Measurements from ENCODE around the gene IFNAR2.

Gene IFNAR2

DNA sequence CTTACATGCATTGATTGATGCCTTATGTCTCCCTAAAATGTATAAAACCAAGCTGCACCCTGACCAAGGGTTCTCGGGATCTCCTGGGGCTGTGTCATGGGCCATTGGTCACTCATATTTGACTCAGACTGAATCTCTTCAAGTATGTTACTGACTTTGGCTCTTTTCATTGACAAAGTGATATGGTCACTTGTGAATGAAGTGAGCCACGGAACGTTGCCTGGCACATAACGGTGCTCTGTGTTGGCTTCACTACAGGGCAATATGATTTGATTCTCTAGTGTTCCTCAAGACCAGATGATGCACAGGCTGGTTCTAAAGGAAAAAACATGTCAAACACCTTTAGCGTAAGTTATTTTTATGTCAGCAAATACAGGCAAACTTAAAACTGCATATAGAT is 25.0 kb downstream of the IFNAR2 start:
- TF ChIP-seq SIN3A (IDR thresholded peaks at IDR 0.05; ENCODE audit: borderline replicate concordance, insufficient read depth, low read length) (no peak), TAF1 (IDR thresholded peaks at IDR 0.05; ENCODE audit: borderline replicate concordance, insufficient read depth, low read length) (no peak), FOXP2 (optimal IDR thresholded peaks at IDR 0.05; ENCODE audit: borderline replicate concordance, extremely low read depth, extremely low read length, insufficient read depth) (no peak), POLR2AphosphoS5 (IDR thresholded peaks at IDR 0.05; ENCODE audit: low read depth, low read length) (no peak)
- TF ChIP-seq, protein P1, sequence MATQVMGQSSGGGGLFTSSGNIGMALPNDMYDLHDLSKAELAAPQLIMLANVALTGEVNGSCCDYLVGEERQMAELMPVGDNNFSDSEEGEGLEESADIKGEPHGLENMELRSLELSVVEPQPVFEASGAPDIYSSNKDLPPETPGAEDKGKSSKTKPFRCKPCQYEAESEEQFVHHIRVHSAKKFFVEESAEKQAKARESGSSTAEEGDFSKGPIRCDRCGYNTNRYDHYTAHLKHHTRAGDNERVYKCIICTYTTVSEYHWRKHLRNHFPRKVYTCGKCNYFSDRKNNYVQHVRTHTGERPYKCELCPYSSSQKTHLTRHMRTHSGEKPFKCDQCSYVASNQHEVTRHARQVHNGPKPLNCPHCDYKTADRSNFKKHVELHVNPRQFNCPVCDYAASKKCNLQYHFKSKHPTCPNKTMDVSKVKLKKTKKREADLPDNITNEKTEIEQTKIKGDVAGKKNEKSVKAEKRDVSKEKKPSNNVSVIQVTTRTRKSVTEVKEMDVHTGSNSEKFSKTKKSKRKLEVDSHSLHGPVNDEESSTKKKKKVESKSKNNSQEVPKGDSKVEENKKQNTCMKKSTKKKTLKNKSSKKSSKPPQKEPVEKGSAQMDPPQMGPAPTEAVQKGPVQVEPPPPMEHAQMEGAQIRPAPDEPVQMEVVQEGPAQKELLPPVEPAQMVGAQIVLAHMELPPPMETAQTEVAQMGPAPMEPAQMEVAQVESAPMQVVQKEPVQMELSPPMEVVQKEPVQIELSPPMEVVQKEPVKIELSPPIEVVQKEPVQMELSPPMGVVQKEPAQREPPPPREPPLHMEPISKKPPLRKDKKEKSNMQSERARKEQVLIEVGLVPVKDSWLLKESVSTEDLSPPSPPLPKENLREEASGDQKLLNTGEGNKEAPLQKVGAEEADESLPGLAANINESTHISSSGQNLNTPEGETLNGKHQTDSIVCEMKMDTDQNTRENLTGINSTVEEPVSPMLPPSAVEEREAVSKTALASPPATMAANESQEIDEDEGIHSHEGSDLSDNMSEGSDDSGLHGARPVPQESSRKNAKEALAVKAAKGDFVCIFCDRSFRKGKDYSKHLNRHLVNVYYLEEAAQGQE (IDR thresholded peaks at IDR 0.05; ENCODE audit: insufficient read depth in 1 of 2, low read depth in 2 of 2, low read length in 2 of 2): no peak

- no peak for TF ChIP-seq TAF1 (IDR thresholded peaks at IDR 0.05; ENCODE audit: borderline replicate concordance, insufficient read depth, low read length)
- TF ChIP-seq POLR2AphosphoS5 (IDR thresholded peaks at IDR 0.05; ENCODE audit: low read depth, low read length): no peak
- no peak for TF ChIP-seq FOXP2 (optimal IDR thresholded peaks at IDR 0.05; ENCODE audit: borderline replicate concordance, extremely low read depth, extremely low read length, insufficient read depth)
- TF ChIP-seq SIN3A (IDR thresholded peaks at IDR 0.05; ENCODE audit: borderline replicate concordance, insufficient read depth, low read length): no peak
- TF ChIP-seq, protein P1 (IDR thresholded peaks at IDR 0.05; ENCODE audit: insufficient read depth in 1 of 2, low read depth in 2 of 2, low read length in 2 of 2): no peak
Observed at GRCh38 chr21:33255404-33255803, 25.7 kb downstream of the IFNAR2 start.

DNA sequence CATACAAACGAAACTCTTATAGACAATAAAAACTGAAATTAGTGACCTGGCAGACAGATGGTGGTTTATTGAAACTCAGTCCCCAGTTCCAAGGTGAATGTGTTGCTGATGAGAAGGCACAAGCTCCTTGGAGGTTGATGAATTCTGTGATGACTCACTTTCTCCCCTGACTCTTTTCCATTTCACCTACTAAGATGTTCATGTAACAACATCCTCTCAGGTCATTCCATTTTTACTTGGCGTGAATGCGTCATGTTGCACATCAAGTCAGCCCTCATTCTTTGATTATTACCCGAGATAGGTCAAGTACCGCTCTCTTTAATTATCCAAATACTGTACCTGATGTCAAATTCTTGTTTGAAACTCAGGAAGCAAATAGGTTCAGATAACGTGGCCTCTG is 26.3 kb downstream of the IFNAR2 start:
- TF ChIP-seq POLR2AphosphoS5 (IDR thresholded peaks at IDR 0.05; ENCODE audit: low read depth, low read length) (no peak), FOXP2 (optimal IDR thresholded peaks at IDR 0.05; ENCODE audit: borderline replicate concordance, extremely low read depth, extremely low read length, insufficient read depth) (no peak), SIN3A (IDR thresholded peaks at IDR 0.05; ENCODE audit: borderline replicate concordance, insufficient read depth, low read length) (no peak), TAF1 (IDR thresholded peaks at IDR 0.05; ENCODE audit: borderline replicate concordance, insufficient read depth, low read length) (no peak)
- TF ChIP-seq, protein P1 (IDR thresholded peaks at IDR 0.05; ENCODE audit: insufficient read depth in 1 of 2, low read depth in 2 of 2, low read length in 2 of 2): no peak

- TF ChIP-seq FOXP2 (optimal IDR thresholded peaks at IDR 0.05; ENCODE audit: borderline replicate concordance, extremely low read depth, extremely low read length, insufficient read depth): no peak
- no peak for TF ChIP-seq TAF1 (IDR thresholded peaks at IDR 0.05; ENCODE audit: borderline replicate concordance, insufficient read depth, low read length)
- TF ChIP-seq, protein P1 (IDR thresholded peaks at IDR 0.05; ENCODE audit: insufficient read depth in 1 of 2, low read depth in 2 of 2, low read length in 2 of 2): no peak
- TF ChIP-seq SIN3A (IDR thresholded peaks at IDR 0.05; ENCODE audit: borderline replicate concordance, insufficient read depth, low read length): no peak
Observed at GRCh38 chr21:33257094-33257803, 27.5 kb downstream of the IFNAR2 start.
